Sigmoid colon (tissue), 4 donors: ENCODE measurements around the gene RCOR1.

ENCODE experiments used
- EP300 ChIP-seq, 4 donors: sonication (generic); formaldehyde crosslinking; IDR thresholded peaks; one replicate each; pipeline ENCODE4 v1.6.1; 2017; ENCODE audit warnings: antibody characterized with exemption in 4 of 4
- POLR2AphosphoS5 ChIP-seq, 4 donors: sonication (generic); formaldehyde crosslinking; IDR thresholded peaks; one replicate each; pipeline ENCODE4 v1.6.1; 2017; ENCODE audit warnings: antibody characterized with exemption in 4 of 4

DNA sequence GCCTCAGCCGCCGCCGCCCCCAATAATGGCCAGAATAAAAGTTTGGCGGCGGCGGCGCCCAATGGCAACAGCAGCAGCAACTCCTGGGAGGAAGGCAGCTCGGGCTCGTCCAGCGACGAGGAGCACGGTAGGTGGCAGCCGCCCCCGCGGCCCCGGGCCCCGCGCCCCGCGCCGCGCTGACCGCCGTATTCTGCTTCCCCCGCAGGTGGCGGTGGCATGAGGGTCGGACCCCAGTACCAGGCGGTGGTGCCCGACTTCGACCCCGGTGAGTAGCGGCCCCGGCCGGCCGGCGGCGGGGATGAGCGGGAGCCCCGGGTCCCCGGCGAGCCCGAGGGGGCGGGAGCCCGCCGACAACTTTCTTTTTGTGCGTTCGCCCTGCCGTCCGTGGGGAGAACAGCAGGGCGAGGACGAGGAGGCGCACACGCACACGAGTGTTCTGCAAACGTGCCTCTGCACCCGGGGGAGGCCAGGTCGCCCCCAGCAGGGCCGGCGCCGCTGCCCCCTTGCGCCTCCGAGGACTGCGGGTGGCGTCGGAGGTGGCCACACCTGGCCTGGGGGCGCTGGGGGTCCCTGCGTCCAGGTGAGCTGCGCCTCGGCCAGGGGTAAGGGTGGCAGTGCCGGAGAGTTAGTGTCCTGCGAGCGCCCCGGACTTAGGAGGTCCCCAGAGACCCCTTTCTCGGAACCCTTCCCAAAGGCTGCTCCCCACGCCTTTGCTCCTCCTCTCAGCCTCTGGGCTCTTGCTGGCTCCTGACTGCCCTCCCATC, 794 bp downstream of the RCOR1 start:
- TF ChIP-seq EP300 (IDR thresholded peaks at IDR 0.05) (no peak), POLR2AphosphoS5 (IDR thresholded peaks at IDR 0.05) (peak in 1 of 4 donors; percentile 18)
